Epithelial cell of prostate (primary cell): Measurements from ENCODE around the gene DDX4.
"Not testable (repeated sequence)": the region's sequence is repeated elsewhere in the genome, so short reads cannot be mapped to it uniquely, and the experiment has no call there.

Experiments used
- DNase-seq: peaks from one replicate; pipeline ENCODE4 v3.0.0-alpha.2; 2011; ENCODE audit warnings: low read depth, low spot score
- H3K27ac ChIP-seq: fragments of 450-650 bp; 2 replicates; pipeline ENCODE4 v1.5.1; 2017; ENCODE audit warnings: mild to moderate bottlenecking

The DDX4 gene

DNA sequence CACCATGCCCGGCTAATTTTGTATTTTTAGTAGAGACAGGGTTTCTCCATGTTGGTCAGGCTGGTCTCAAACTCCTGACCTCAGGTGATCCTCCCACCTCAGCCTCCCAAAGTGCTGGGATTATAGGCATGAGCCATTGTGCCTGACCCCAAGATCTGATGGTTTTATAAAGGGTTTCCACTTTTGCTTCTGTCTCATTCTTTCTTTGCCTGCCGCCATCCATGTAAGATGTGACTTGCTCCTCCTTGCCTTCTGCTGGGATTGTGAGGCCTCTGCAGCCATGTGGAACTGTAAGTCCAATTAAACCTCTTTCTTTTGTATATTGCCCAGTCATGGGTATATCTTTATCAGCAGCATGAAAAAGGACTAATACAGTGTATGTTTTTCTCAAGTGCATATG is 18.8 kb upstream of the DDX4 start:
- not testable (repeated sequence) for H3K27ac ChIP-seq, DNase-seq

DNA sequence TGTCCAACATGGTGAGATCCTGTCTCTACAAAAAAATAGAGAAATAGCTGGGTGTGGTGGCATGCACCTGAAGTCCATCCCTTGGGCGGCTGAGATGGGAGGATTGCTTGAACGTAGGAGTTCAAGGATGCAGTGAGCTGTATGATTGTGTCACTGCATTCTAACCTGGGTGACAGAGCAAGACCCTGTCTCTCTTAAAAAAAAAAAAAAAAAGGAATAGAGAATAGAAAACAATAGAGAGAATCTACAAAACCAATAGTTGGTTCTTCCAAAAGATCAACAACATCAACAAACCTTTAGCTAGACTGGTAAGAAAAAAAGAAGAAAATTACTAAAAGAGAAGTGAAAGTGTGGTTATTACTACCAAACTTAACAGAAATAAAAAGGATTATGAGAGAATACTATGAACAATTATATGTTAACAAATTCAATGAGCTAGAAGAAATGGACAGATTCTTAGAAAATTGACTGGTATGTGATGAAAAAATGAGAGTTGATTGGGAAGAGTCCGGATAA is 17.6 kb upstream of the DDX4 start:
- no peak overlapping the region for H3K27ac ChIP-seq
- DNase-seq, result no peak

DNA sequence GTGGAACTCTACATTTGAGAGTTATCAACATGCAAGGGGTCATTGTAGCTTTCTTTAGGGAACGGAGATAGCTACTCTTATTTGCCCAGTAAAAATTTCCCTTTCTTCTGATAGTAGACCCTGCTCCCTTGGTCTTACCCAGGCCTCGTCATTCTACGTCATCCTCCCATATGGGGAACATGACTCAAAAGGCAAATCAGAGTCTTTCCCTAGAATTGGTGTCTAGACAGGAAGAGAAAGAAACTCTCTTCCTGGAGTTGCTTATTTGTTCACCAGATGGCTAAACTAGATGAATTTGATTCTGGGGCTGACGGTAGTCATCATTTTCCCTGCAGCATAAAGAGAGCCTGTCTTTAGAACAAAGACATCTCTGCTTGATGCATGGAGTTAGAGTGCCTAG is 13.6 kb upstream of the DDX4 start:
- no peak overlapping the region for H3K27ac ChIP-seq
- no peak for DNase-seq

DNA sequence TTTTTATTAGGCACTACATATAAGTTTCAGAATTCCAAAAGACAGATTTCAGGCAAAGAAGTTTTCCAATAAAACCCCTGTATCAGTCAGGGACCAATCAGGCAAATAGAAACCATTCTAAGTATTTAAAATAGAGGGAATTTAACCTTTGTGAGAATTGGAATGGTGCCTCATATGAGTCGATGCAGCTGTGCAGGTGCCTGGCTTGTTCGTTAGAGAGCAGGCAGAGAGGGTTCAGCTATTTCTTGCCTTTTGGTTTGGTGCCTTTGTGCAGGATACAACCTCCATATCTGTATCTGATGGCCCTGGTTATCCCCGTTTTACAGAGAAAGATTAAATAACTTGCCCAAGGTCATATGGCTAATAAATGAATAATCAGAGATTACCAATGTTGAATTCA is 6.0 kb upstream of the DDX4 start:
- no peak overlapping the region for H3K27ac ChIP-seq
- no peak for DNase-seq

DNA sequence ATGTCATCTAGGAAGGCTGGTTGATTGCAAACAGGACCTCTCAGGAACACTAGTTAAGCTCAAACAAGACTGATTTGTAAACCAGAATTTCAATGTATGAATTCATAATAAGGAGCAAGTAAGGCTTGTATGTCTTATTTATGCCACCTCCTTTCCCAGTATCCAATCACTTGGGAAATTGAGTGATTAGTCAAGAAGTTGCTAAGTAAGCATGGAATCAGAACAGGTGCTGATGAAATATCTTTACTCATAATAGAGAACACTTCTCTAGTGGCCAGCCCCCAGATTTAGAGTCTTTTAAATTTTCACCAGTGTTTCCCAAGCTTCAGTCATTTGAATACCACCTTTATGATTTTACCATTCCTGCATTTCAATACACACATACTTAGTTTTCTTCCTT is 5.3 kb upstream of the DDX4 start:
- DNase-seq, result no peak
- no peak overlapping the region for H3K27ac ChIP-seq

DNA sequence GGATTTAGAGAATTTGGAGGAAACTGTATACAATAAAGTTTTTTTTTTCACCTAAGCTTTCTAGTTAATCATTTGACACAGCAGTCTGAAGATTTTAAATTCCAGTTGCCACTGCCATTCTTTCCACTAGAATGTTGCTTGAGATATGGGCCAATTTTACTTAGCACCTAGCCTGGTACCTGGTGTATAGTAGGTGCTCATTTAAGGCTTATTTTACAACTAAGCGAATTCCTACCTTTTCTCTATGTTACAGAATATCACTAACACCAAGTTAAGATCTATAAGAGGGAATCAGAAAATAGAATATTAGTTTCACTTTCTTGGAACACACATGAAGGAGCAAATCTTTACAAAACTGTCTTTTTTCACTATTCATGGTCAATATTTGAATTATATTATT is 3.2 kb upstream of the DDX4 start:
- DNase-seq, result no peak

DNA sequence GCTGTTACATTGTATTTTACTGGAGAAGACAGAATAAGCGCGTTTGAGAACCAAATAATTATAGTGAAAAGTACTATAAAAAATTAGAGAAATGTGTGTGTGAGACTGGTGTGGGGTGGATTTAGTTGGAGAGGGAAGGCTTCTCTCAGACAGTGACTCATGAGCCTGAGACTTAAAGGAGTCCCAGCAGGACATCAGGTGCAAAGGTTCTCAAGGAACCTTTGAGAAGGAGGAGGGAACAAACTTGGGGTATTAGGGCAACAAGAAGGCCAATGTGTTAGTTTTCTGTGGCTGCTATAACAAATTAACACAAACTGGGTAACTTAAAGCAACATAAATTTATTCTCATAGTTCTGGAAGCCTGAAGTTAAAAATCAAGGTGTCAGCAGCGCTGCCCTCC is 4.9 kb downstream of the DDX4 start:
- DNase-seq, result no peak
- no peak overlapping the region for H3K27ac ChIP-seq

More for the DNA sequence above, 3.2 kb upstream of the DDX4 start:
- no peak overlapping the region for H3K27ac ChIP-seq

DNA sequence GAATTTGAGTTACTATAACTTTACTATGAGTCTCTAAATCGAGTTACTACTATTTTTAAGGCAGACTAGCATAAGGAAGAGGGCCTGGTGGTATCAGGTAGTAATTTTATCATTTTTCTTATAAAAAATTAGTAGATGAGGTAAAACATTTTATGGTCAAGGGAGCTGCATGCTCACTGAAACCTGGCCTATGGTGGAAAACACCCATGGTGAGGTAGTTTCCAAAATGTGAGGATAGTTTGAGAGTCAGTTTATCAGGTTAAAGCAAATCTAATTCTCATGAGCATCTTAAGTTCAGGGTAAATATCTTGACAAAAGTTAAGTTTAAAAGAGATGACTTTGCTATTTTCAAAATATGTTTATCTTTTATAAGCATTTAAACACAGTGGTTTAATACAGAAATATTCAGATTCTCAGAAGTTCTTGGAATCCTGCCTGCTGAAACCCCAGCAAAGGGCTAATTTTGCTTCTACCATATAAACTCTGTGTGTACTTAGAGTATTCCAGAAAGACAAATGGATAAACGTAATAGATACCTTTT is 10.0 kb downstream of the DDX4 start:
- DNase-seq, result no peak
- H3K27ac ChIP-seq, result no peak overlapping the region

DNA sequence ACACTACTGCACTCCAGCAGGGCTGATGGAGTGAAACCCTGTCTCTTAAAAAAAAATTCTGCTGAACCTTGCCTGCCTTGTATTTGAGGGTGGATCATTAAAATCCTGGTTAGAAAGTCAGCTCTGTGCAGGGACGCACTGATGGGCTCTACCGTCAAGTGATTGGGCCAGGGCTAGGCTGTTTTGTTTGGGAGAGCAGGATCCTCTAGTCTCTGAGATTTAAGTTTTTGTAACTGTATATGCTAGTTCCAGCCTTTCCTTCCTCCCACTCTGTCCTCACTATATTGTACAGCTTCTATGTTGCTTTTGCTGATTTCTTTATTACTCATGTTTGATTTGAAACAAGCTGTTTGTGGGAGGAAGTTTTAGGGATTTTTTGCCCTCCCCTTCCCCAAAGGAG is 11.5 kb downstream of the DDX4 start:
- H3K27ac ChIP-seq, result no peak overlapping the region
- no peak for DNase-seq

DNA sequence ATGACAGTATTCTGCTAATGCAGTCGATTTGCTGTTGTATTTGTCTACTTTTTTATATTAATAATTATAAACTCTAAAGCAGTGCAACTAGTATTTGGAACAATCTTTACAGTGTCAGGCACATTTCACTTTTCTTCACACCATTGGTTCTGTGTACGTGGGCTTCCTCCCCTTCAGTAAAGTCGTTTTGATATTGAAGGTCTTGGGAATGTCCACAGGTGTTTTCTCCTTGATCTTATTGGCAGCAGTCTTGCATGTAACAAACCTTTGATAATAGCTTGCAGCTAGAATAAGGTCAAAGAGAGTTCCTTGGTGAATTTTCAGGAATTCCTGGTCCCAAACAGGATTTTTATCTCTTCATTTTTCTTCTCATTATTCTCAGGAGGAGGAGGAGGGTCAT is 12.2 kb downstream of the DDX4 start:
- DNase-seq, result no peak
- no peak overlapping the region for H3K27ac ChIP-seq

DNA sequence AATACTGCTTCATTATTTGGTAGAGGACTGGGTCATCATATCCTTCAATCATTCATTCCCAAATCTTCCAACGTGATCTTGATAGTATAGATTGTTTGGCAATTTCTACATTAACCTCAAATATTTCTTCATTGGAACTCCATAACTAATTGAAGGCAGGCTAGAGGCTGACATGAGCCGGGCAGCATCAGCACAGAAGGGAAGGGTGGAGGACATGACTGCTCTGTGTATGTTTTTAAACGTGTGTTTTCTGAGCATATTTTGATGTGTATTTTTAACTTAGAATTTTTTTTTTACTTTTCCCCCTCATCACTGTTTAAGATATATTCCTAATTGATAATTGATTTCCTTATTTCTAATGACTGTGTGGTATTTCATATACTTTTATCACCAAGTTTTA is 12.6 kb downstream of the DDX4 start:
- no peak for DNase-seq
- no peak overlapping the region for H3K27ac ChIP-seq

DNA sequence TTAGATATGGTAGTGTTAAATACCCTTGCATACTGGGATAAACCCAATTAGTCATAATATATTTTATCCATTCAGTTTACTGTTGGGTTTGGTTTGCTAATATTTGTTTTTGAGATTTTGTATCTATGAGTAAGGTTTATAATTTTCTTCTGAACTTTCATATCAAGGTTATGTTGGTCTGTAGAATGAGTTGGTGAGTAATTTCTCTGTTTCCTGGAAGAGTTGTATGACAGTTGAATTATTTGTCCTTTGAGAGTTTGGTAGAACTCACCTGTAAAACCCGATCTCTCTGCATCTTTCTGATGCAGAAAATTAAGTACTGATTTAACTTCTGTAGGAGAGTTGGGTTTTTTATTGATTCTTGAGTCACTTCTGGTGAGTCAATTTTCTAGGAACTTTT is 20.4 kb downstream of the DDX4 start:
- no peak for DNase-seq
- no peak overlapping the region for H3K27ac ChIP-seq

DNA sequence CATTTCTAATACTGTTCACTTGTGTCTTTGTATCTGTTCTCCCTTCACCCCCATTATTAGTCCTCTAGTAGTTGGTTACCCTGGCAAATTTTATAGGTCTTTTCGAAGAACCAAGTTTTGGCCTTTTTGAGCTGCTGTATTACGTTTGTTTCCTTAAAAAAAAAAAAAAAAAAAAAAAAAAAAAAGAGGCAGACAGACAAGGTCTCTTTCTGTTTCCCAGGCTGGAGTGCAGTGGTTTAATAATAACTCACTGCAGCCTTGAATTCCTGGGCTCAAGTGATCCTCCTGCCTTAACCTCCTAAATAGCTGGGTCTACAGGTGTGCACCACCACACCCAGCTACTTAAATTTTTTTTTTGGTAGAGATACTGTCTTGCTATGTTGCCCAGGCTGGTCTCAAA is 20.9 kb downstream of the DDX4 start:
- no peak for DNase-seq
- H3K27ac ChIP-seq, result no peak overlapping the region

DNA sequence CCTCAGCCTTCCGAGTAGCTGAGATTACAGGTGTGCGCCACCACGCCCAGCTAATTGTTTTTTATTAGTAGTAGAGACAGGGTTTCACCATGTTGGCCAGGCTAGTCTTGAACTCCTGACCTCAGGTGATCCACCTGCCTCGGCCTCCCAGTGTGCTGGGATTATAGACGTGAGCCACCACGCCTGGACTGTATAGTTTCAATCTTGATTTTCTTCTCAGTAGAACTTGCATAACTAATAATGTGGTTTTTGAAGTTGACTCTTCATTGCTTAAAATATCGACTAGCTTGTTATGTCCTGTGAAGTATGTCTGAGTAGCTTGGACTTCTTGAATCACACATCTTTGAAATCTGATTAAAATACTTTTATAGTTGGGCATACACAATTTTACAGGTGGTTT is 23.9 kb downstream of the DDX4 start:
- not testable (repeated sequence) for H3K27ac ChIP-seq, DNase-seq

DNA sequence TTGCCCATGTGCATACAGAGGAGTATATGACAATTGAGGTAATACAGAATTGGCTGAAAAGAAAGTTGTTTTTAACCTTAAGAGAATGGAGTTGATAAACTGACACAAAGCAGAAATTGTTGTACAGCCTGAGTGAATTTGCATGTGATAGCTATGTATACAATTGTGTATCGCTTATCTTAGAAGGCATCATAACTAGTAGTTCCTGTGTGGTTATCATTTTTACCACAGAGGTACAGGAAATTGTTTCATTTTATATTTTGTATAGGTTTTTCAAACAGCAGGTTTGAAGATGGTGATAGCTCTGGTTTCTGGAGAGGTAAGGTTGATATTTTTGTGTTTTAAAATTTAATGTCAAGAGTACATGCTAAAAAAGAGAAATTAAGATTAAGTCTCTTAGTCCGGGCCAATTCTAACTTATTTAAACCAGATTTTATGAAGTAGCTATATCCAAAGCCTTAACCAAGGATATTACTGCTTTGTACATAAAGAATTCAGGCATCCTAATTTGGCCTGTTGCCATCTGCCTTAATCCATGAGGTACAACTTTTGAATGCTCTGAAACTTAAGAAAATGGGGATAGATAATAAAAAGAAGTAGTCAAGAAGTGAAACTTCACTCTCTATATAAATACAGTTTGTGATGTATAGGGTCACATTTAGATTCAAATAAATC is 26.0 kb downstream of the DDX4 start:
- DNase-seq, result no peak
- no peak overlapping the region for H3K27ac ChIP-seq

DNA sequence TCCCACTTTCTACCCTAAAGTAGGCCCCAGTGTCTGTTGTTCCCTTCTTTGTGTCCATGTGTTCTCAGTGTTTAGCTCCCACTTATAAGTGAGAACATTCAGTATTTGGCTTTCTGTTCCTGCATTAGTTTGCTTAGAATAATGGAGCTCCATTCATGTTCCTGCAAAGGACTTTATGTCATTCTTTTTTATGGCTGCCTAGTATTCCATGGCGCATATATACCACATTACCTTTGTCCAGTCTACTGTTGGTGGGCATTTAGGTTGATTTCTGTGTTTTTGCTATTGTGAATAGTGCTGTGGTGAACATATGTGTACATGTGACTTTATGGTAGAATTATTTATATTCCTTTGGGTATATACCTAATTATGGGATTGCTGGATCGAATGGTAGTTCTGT is 30.4 kb downstream of the DDX4 start:
- no peak overlapping the region for H3K27ac ChIP-seq
- no peak for DNase-seq

DNA sequence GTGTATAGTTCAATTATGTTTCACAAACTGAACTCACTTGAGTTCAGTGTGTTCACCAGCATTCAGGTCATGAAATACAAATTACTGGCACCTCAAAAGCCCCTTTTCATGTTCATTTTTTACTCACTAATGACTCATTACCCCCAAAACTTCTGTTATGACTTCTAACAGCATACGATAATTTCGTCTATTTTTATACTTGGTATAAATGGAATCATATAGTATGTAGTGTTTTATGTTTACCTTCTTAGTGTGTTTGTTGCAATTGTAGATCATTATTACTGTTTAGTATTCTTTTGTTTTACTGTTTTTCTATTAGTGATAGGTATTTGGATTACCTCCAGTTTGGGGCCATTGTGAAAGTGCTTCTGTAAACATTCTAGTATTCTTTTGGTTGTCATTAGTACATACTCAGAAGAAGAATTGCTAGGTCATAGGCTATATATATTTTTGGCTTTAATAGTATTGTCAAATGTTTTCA is 33.4 kb downstream of the DDX4 start:
- DNase-seq, result no peak

DNA sequence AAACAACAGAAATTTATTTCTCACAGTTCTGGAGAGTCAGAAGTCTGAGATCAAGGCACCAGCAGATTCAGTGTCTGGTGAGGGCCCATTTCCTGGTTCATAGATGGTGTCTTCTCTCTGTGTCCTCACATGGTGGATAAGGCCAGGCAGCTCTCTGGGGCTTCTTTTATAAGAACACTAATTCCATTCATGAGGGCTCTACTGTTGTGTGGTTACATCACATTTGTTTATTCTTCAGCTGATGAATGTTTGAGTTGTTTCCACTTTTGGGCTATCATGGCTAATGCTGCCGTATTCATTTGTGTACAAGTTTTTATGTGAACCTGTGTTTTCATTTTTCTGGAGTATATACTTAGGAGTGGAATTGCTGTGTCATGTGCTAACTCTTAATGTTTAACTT is 35.2 kb downstream of the DDX4 start:
- H3K27ac ChIP-seq, result no peak overlapping the region

More for the DNA sequence above, 33.4 kb downstream of the DDX4 start:
- no peak overlapping the region for H3K27ac ChIP-seq

DNA sequence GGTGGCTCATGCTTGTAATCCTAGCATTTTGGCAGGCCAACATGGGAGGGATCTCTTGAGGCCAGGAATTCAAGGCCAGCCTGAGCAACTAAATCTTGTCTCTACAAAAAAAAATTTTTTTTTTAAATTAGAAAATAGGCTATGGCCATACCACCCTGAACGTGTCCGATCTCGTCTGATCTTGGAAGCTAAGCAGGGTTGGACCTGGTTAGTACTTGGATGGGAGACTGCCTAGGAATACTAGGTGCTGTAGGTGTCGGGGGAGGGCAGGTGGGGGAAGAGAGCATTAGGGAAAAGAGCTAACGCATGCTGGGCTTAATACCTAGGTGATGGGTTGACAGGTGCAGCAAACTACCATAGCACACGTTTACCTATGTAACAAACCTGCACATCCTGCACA is 39.5 kb downstream of the DDX4 start:
- H3K27ac ChIP-seq, result no peak overlapping the region

More for the DNA sequence above, 35.2 kb downstream of the DDX4 start:
- DNase-seq, result no peak

DNA sequence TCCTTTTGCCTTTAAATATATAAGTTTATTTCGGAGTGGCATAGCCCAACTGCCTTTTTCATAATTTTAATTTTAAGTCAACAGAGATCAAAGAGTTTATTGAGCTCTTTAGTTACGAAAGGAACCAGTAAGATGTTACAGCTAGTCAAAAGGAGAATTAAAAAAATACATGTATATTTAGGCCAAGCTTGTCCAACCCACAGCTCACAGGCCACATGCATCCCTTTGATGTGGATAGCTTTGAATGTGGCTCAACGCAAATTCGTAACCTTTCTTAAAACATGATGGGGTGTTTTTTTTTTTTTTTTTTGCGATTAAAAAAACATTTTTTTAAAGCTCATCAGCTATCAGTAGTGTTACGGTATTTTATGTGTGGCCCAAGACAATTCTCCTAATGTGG is 63.1 kb downstream of the DDX4 start:
- no peak for DNase-seq

More for the DNA sequence above, 39.5 kb downstream of the DDX4 start:
- DNase-seq, result no peak

DNA sequence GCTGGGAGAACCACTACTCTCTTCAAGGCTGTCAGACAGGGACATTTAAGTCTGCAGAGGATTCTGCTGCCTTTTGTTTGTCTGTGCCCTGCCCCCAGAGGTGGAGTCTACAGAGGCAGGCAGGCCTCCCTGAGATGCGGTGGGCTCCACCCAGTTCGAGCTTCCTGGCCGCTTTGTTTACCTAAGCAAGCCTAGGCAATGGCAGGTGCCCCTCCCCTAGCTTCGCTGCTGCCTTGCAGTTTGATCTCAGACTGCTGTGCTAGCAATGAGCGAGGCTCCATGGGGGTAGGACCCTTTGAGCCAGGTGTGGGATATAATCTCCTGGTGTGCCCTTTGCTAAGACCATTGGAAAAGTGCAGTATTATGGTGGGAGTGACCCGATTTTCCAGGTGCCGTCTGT is 71.0 kb downstream of the DDX4 start:
- not testable (repeated sequence) for H3K27ac ChIP-seq, DNase-seq

More for the DNA sequence above, 63.1 kb downstream of the DDX4 start:
- H3K27ac ChIP-seq, result no peak overlapping the region

DNA sequence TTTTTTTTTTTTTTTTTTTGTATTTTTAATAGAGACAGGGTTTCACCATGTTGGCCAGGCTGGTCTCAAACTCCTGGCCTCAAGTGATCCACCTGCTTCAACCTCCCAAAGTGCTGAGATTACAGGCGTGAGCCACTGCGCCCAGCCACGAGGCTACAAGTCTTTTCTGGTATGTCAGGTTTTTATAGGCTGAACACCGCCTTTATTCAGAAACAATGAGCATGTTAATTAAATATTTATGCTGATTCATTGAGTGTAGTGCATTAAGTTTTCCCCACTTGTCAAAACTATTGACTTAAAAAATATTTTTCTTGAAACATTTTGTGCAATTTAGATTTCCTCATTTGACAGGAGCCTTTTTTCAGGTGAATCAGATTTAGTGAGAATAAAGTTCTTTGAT is 78.1 kb downstream of the DDX4 start:
- not testable (repeated sequence) for DNase-seq, H3K27ac ChIP-seq
